Keratinocyte (primary cell): Measurements from ENCODE around the gene ADARB2. TPM values are rescaled to one million over a fixed set of nuclear protein-coding genes. Genes with fewer than 3 reads are reported as not detected.

Experiments used
- DNase-seq: peaks from one replicate; pipeline ENCODE4 v3.0.0-alpha.2; 2011; ENCODE audit warnings: low read depth, missing footprints, low spot score
- FAIRE-seq: peaks from 2 replicates; lab custom pipeline; 2011; peaks lifted over from hg19 to GRCh38; lab: Jason Lieb, UNC
- H2AFZ ChIP-seq: 2 replicates; pipeline ENCODE4 v1.6.0; 2012; ENCODE audit warnings: low read length, control low read depth, inconsistent platforms; ENCODE audit not compliant: control insufficient read depth
- H3K27ac ChIP-seq: 2 replicates; pipeline ENCODE4 v1.5.1; 2011; ENCODE audit warnings: low read length; ENCODE audit not compliant: control insufficient read depth, insufficient read depth
- H3K27me3 ChIP-seq: 3 replicates; pipeline ENCODE4 v1.6.0; 2011; ENCODE audit warnings: low read length; ENCODE audit not compliant: control insufficient read depth, insufficient read depth; ENCODE audit errors: extremely low read depth
- H3K36me3 ChIP-seq, 2 experiments: 2 replicates in 1 of 2; 3 replicates in 1 of 2; pipeline ENCODE4 v1.5.1; 2011; ENCODE audit warnings: low read length in 2 of 2, mild to moderate bottlenecking in 1 of 2; ENCODE audit not compliant: control insufficient read depth in 2 of 2, insufficient read depth in 2 of 2; ENCODE audit errors: extremely low read depth in 1 of 2
- H3K4me1 ChIP-seq: 3 replicates; pipeline ENCODE4 v1.5.1; 2011; ENCODE audit warnings: low read length; ENCODE audit not compliant: control insufficient read depth, insufficient read depth; ENCODE audit errors: extremely low read depth
- H3K4me2 ChIP-seq: 3 replicates; pipeline ENCODE4 v1.6.0; 2011; ENCODE audit warnings: low read depth, low read length; ENCODE audit not compliant: control insufficient read depth, insufficient read depth; ENCODE audit errors: extremely low read depth
- H3K4me3 ChIP-seq, 3 experiments: fragments of 200-600 bp in 1 of 3; sonication (generic) in 1 of 3; 2 replicates in 2 of 3; 3 replicates in 1 of 3; pipeline ENCODE4 v1.5.1; 2011 to 2016; ENCODE audit warnings: low read length in 3 of 3, mild to moderate bottlenecking in 3 of 3, control low read depth in 2 of 3, inconsistent platforms in 1 of 3, low read depth in 1 of 3, mixed read lengths in 1 of 3, mixed run types in 1 of 3, moderate library complexity in 1 of 3; ENCODE audit not compliant: control insufficient read depth in 2 of 3, insufficient read depth in 2 of 3; ENCODE audit errors: extremely low read depth in 1 of 3
- H3K79me2 ChIP-seq: 2 replicates; pipeline ENCODE4 v1.6.0; 2012; ENCODE audit warnings: low read length; ENCODE audit not compliant: control insufficient read depth, insufficient read depth
- H3K9ac ChIP-seq: 3 replicates; pipeline ENCODE4 v1.6.0; 2011; ENCODE audit warnings: low read length; ENCODE audit not compliant: control insufficient read depth, insufficient read depth; ENCODE audit errors: extremely low read depth
- H3K9me1 ChIP-seq: 3 replicates; pipeline ENCODE4 v1.6.0; 2011; ENCODE audit warnings: low read length; ENCODE audit not compliant: control insufficient read depth, insufficient read depth; ENCODE audit errors: extremely low read depth
- H3K9me3 ChIP-seq: 2 replicates; pipeline ENCODE4 v1.5.1; 2012; ENCODE audit warnings: low read depth, low read length; ENCODE audit not compliant: control insufficient read depth
- H4K20me1 ChIP-seq: 3 replicates; pipeline ENCODE4 v1.6.0; 2011; ENCODE audit warnings: low read length; ENCODE audit not compliant: control insufficient read depth, insufficient read depth; ENCODE audit errors: extremely low read depth
- CTCF ChIP-seq, 3 experiments: IDR thresholded peaks in 1 of 3; conservative IDR thresholded peaks in 1 of 3; optimal IDR thresholded peaks in 1 of 3; 2 replicates in 2 of 3; 3 replicates in 1 of 3; pipeline versions ENCODE3 to v1.5.1; 2011; ENCODE audit warnings: low read length in 3 of 3, mild to moderate bottlenecking in 3 of 3, moderate library complexity in 2 of 3, control low read depth in 1 of 3, inconsistent platforms in 1 of 3; ENCODE audit not compliant: insufficient read depth in 2 of 3; ENCODE audit errors: extremely low read depth in 1 of 3
- EZH2 ChIP-seq: IDR thresholded peaks from one replicate; pipeline ENCODE4 v1.6.1; 2012; ENCODE audit warnings: inconsistent platforms, mild to moderate bottlenecking, low read length, moderate library complexity
- dilution Hi-C: fragments of 300-500 bp; cut with MboI; formaldehyde crosslinking; loops from one replicate; pipeline ENCODE4 v1.7.0; 2020; ENCODE audit warnings: low sequenced_read_pairs; ENCODE audit not compliant: extremely low pct_ligation_motif_present
- polyA plus RNA-seq, 5 experiments: library from polyadenylated mRNA; depleted of rRNA in 3 of 5; stranded (reverse) in 3 of 5; stranded (forward) in 1 of 5; unstranded in 1 of 5; fragments of >200 nt; gene quantifications; 1 replicate in 1 of 5; 2 replicates in 3 of 5; 3 replicates in 1 of 5; pipeline versions ENCODE4 v1.2.1 to v1.2.3, GENCODE V29; 2011 to 2012; ENCODE audit warnings: missing spikeins in 2 of 5, low read depth in 1 of 5, low replicate concordance in 1 of 5

ADARB2 gene
- polyA plus RNA-seq, 1 donor (not counting 4 experiments of a cell fraction or from before 2014, with no cell fraction given) = not detected

DNA sequence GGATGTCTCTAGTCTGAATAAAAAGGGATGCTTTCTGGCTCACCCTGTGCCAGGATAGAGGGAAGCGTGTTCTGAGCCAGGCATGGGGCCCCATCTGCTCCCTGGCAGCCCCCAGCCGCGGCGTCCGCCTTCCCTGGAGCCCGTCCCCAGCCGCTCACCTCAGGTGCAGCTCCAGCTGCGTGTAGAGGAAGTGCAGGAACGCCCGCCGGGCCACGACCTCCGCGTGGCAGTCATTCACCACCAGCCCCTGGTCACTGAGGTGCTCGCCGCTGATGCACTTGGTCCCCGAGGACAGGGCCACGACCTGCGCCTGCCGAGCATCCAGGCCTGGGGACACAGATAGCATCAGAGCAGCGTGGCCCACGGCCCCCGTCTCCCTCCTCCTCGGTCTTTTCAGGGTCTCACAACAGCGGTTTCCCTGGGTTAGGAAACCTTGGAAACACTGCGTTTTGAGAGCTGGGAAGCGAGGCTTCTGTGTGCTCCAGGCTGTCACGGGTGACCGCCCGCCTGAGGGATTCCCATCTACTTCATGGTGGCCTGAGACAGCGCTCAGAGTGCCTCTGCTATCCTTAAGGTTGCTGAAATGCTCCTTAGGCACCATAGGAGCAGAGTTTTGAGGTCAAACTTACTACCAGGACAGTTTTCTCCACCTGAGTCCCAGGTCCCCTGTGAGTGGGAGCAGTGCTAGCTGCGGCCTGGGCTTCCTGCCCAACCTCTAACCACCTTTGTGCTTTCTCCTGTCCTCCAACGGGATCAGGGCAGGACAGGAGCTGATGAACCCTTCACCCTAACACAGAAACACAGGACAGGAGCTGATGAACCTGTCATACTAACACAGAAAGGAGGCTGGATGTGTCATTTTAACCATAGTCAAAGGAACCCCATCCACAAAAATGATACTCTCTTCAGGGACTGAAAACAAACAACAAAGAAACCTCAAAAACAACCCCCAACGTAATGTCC is 495.1 kb downstream of the ADARB2 start:
- dilution Hi-C loops = no loop called here
- no peak for DNase-seq
- Histone ChIP-seq H3K27ac (no peak overlapping the region), H3K27me3 (no peaks in the 10 kb centered on the region), H3K4me2 (no peak overlapping the region), H2AFZ (no peak overlapping the region), H3K79me2 (no peaks in the 10 kb centered on the region), H3K9me1 (no peaks in the 10 kb centered on the region), H3K36me3 (no peaks in the 10 kb centered on the region), H3K4me1 (no peaks in the 10 kb centered on the region), H3K4me3 (no peak overlapping the region), H3K9ac (no peak overlapping the region), H4K20me1 (no peaks in the 10 kb centered on the region), H3K9me3 (peaks cover 2% of the 10 kb centered on the region)
- no peak for TF ChIP-seq EZH2
- no peak for TF ChIP-seq CTCF (optimal IDR thresholded peaks at IDR 0.05 in 1 of 3, IDR thresholded peaks at IDR 0.05 in 1 of 3, conservative IDR thresholded peaks at IDR 0.05 in 1 of 3; ENCODE audit: extremely low read depth in 1 of 3, insufficient read depth in 2 of 3, low read length in 3 of 3)
- no peak for FAIRE-seq

DNA sequence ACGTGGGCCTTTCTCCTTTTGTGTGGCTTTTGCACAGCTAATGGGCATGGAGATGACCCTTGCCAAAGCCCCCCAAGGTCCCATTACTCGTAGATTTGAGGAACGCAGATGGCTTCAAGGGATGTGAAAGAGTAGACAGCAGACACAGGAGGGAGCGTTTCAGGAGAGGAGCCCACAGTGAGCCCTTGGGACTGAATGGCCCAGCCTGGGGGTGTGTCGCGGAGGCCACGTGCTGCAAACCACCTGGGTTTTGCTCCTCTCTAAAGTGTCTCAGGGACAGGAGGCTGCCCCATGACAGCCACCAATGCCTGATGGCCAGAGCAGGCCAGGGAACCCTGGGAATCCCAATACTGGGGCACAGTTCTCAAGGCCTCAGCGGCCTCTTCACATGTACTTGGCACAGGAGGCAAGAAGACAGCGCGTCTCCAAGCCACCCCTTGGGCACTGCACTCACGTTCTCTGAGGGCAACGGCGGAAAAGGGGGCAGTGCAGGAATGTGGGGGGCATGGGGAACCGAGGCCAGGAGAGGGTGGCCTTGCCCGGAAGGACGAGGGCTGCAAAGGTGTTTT is 495.9 kb downstream of the ADARB2 start:
- dilution Hi-C loops = no loop called here
- no peak for TF ChIP-seq EZH2
- no peak for TF ChIP-seq CTCF (optimal IDR thresholded peaks at IDR 0.05 in 1 of 3, IDR thresholded peaks at IDR 0.05 in 1 of 3, conservative IDR thresholded peaks at IDR 0.05 in 1 of 3; ENCODE audit: extremely low read depth in 1 of 3, insufficient read depth in 2 of 3, low read length in 3 of 3)
- H2AFZ ChIP-seq = no peak overlapping the region

More for the DNA sequence above, 495.9 kb downstream of the ADARB2 start:
- no peak overlapping the region for H3K4me3 ChIP-seq
- H4K20me1 ChIP-seq = no peaks in the 10 kb centered on the region
- DNase-seq (no peak), FAIRE-seq (no peak)
- H3K79me2 ChIP-seq = no peaks in the 10 kb centered on the region
- no peak overlapping the region for H3K9ac ChIP-seq
- H3K27me3 ChIP-seq = no peaks in the 10 kb centered on the region
- H3K4me1 ChIP-seq = no peaks in the 10 kb centered on the region
- no peaks in the 10 kb centered on the region for H3K9me1 ChIP-seq
- H3K9me3 ChIP-seq = peaks cover 2% of the 10 kb centered on the region
- H3K36me3 ChIP-seq = no peaks in the 10 kb centered on the region
- H3K4me2 ChIP-seq = no peak overlapping the region
- no peak overlapping the region for H3K27ac ChIP-seq
